Measurements from ENCODE around the gene UGT1A8.
"Not testable (repeated sequence)": the region's sequence is repeated elsewhere in the genome, so short reads cannot be mapped to it uniquely, and the experiment has no call there.

UGT1A8 gene

DNA sequence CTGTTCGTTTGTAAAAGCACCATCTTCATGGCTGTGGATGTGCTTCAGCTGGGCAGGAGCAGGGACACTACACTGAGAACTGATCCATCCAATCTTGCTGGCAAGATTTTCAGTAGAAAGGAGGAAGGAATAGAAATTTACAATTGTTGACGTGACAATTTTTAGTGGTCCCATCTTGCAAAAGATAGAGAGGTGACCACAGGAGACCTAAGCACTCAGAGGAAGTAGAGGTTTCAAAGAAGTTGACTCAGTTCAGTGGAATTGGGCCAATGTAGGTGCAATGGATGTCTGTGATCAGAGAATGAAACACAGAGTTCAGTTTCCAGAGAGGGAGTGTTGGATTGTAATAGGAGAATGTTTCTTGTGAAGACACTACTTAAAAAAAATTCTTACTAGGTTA, 96.7 kb downstream of the UGT1A8 start:
- DNase-seq (ENCODE audit: low read depth in 2 of 2), result no peak

DNA sequence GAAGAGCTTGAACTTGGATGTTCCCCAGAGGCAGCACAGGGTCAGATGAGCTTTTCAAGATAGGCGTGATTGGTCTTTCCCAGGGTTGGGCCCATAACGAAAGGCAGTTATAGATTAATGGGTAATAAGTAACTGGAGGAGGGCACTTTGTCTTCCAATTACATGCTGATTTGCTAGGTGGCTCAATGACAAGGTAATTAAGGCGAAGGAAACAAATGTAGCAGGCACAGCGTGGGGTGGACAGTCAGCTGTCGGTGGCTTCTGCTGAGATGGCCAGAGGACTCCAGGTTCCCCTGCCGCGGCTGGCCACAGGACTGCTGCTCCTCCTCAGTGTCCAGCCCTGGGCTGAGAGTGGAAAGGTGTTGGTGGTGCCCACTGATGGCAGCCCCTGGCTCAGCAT, 101.1 kb downstream of the UGT1A8 start, which contains the start of gene UGT1A4:
Gene UGT1A4 (plus strand): TSS at position 185 of the 400 bp plus-strand sequence. CDS start 85 bp downstream, at position 270.
- DNase-seq (ENCODE audit: low read depth in 2 of 2), result no peak

DNA sequence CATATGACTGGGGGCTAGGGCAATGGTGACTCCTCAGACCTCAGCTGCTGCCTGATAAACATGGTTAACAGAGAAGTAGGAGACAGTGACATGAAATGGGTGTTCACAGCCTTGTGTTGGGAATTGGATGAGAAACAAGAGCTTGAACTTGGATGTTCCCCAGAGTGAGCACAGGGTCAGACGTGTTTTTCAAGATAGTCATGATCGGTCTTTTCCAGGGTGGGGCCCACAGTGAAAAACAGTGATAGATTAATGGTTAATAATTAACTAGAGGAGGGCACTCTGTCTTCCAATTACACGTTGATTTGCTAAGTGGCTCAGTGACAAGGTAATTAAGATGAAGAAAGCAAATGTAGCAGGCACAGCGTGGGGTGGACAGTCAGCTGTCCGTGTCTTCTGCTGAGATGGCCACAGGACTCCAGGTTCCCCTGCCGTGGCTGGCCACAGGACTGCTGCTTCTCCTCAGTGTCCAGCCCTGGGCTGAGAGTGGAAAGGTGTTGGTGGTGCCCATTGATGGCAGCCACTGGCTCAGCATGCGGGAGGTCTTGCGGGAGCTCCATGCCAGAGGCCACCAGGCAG, 111.4 kb downstream of the UGT1A8 start, which contains the start of gene UGT1A3:
Gene UGT1A3 (plus strand): TSS at position 320 of the 579 bp plus-strand sequence. CDS start 85 bp downstream, at position 405.
- DNase-seq (ENCODE audit: low read depth in 2 of 2), result no peak

DNA sequence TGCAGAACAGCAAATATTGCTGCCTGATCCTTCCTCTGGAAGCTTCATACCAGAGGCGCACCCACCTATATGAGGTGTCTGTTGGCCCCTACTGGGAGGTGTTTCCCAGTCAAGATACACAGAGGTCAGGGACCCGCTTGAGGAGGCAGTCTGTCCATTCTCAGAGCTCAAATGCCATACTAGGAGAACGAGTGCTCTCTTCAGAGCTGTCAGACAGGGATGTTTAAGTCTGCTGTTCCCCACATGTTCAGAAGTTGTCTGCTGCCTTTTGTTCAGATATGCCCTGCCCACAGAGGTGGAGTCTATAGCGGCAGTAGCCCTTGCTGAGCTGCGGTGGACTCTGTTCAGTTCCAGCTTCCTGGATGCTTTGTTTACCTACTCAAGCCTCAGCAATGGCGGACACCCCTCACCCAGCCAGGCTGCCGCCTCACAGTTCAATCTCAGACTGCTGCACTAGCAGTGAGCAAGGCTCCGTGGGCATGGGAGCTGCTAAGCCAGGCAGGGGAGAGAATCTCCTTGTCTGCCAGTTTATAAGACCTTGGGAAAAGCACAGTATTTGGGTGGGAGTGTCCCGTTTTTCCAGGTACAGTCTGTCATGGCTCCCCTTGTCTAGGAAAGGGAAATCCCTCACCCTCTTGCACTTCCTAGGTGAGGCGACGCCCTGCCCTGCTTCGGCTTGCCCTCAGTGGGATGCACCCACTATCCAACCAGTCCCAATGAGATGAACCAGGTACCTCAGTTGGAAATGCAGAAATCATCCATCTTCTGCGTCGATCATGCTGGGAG, 119.6 kb downstream of the UGT1A8 start:
- DNase-seq (ENCODE audit: low read depth in 2 of 2), result not testable (repeated sequence)

DNA sequence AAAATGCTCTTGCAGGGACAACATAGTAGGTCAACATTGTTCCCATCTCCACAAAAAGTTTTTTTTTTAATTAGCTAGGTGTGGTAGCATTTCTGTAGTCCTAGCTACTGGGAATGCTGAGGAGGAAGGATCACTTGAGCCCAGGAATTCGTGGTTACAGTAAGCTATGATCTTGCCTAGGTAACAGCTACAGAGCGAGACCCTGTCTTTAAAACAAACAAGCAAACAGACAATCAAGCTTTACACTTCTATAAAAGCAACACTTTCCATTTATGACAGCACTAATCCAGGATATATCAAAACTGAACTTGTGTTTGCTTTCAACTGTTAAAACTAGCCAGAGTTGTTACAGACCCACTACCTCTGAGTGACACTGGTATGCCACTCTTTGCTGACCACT, 123.4 kb downstream of the UGT1A8 start:
- no peak for DNase-seq (ENCODE audit: low read depth in 2 of 2)

DNA sequence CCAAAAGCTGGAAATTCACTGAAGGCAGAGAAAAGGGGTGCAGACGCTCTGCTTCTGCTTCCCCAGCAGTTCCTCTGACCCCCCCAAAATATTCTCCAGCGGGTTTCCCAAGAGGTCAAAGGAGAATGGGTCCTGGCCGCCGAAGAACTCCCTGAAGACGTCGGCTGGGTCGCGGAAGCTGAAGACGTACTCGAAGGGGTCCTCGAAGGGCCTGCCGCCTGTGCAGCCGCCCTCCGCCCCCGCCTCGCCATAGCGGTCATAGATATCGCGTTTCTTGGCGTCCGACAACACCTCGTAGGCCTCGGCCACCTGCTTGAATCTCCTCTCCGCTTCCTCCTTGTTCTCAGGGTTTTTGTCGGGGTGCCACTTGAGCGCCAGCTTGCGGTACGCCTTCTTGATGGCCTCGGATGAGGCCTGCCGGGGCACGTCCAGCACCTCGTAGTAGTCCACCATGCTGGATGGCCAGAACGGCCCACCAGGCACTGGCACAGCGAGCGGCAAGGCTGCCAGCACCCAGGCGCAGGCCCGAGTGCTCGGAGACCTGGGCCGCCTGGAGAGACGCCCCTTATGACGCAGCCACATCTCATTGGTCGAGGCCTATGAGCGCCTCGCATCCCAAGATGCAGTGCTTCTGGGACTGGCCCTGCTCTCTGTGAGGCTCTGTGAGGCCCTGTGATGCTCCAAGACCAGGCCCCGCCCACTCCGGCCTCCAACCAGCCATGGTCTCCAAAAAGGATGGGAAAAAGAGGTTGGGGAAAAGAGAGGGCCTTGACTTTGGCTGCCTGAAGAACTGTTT, 126.2 kb downstream of the UGT1A8 start:
- DNase-seq (ENCODE audit: low read depth in 2 of 2), result no peak

DNA sequence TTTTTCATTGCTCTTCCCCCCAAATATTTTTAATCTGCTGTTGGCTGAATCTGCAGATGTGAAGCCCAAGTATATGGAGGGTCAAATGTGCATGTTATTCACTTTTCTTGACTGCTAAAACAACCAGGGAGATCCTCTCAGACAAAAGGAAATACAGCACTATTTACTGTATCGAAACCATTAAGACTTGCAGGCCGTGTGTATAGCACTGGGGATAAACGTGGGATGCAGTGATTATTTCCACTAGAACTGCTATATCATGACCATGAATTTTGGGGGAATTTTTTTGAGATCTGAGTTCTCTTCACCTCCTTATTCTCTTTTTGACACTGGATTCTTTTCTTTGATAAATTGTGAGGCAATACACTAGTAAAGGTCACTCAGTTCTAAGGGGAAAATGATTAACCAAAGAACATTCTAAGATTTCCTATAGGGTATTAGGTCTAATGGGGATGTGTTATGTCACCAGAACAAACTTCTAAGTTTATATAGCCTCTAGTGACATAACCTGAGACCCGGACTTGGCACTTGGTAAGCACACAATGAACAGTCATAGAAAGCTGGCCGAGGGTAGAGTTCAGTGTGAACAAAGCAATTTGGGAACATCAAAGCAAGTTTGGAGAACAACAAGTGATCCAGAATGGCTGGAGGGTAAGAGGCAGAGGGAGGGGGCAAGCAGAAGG, 127.8 kb downstream of the UGT1A8 start:
- no peak for DNase-seq (ENCODE audit: low read depth in 2 of 2)

DNA sequence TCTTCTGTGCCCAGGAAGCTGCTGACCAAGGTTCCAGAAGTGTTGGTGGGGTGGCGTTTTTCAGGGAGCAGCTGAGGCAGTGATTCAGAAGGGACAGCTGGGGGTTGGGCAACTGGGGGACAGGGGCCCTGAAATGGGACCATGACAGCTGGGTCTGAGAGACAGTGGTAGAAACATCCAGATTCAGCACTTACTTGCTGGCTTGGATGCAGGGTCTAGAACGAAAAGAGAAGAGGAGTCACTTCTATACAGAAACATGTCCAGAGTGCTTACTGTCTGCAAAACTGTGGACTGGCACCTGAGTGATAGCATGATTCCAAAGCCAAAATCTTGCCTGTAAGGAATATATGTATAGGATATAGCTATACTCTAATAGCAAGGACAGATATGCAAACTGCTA, 128.4 kb downstream of the UGT1A8 start:
- DNase-seq (ENCODE audit: low read depth in 2 of 2), result not testable (repeated sequence)

DNA sequence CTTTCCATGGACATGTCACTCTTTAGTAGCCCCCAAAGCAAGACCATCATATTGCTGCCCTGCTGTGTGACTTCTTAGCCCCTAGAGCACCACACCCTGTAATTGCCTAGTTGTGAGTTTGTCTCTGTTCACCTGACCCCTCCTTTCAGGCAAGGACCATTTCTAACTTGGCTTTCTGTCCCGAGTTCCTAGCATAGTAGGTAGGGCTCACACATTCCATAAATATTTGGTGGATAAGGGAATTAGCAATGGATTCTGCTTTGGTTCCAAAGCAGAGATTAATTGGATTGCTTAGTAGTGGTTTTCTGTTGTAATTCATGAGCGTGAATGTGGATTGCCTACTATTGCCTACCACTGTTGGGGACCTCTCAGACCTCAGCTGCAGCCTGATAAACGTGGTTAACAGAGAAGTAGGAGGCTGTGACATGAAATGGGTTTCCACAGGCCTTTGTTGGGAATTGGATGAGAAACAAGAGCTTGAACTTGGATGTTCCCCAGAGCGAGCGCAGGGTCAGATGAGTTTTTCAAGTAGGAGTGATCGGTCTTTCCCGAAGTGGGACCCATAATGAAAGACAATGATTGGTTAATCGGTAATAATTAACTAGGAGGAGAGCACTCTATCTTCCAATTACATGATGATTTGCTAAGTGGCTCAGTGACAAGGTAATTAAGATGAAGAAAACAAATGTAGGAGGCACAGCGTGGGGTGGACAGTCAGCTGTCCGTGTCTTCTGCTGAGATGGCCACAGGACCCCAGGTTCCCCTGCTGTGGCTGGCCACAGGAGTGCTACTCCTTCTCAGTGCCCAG, 129.2 kb downstream of the UGT1A8 start:
- DNase-seq (ENCODE audit: low read depth in 2 of 2), result no peak

DNA sequence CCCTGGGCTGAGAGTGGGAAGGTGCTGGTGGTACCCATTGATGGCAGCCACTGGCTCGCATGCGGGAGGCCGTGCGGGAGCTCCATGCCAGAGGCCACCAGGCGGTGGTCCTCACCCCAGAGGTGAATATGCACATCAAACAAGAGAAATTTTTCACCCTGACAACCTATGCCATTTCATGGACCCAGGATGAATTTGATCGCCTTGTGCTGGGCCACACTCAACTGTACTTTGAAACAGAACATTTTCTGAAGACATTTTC, 129.8 kb downstream of the UGT1A8 start:
- DNase-seq (ENCODE audit: low read depth in 2 of 2), result no peak

DNA sequence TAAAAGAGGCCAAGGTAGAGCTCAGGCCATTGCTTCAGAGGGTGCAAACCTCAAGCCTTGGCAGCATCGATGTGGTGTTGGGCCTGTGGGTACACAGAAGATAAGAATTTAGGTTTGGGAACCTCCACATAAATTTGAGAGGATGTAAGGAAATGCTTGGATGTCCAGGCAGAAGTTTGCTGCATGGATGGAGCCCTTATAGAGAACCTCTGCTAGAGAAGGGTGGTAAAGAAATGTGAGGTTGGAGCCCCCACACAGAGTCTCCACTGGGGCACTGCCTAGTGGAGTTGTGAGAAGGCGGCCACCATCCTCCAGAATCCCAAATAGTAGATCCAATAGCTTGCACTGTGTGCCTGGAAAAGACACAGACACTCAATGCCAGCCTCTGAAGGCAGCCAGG, 133.3 kb downstream of the UGT1A8 start:
- DNase-seq (ENCODE audit: low read depth in 2 of 2), result not testable (repeated sequence)

DNA sequence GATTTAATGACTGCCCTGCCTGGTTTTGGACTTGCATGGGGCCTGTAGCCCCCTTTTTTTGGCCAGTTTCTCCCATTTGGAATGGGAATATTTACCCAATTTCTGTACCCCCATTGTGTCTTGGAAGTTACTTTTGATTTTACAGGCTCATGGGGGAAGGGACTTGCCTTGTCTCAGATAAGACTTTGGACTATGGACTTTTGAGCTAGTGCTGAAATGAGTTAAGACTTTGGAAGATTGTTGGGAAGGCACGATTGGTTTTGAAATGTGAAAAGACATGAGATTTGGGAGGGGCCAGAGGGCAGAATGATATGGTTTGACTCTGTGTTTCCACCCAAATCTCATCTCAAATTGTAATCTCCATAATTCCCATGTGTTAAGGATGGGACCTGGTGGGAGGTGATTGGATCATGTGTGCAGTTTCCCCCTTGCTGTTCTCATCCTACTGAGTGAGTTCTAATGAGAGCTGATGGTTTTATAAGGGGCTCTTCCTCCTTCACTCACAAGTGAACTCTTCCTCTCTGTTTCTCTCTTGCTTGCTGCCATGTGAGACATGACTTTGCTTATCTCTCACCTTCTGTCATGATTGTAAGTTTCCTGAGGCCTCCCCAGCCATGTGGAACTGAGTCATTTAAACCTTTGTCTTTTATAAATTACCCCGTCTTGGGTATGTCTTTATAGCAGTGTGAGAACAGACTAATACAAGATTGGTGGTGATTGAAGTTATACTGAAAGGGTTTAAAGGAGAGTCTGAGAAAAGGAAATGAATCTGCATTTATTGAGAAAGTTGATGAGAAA, 134.0 kb downstream of the UGT1A8 start:
- DNase-seq (ENCODE audit: low read depth in 2 of 2), result not testable (repeated sequence)

DNA sequence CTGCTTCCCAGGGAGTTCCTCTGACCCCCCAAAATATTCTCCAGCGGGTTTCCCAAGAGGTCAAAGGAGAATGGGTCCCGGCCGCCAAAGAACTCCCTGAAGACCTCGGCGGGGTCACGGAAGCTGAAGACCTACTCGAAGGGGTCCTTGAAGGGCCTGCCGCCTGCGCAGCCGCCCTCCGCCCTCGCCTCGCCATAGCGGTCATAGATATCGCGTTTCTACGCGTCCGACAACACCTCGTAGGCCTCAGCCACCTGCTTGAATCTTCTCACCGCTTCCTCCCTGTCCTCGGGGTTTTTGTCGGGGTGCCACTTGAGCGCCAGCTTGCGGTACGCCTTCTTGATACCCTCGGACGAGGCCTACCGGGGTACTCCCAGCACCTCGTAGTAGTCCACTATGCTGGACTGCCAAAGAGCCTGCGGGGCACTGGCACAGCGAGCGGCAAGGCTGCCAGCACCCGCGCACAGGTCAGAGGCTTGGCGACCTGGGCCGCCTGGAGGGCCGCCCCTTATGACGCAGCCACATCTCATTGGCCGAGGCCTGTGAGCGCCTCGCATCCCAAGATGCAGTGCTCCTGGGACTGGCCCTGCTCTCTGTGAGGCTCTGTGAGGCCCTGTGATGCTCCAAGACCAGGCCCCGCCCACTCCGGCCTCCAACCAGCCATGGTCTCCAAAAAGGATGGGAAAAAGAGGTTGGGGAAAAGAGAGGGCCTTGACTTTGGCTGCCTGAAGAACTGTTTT, 137.6 kb downstream of the UGT1A8 start:
- DNase-seq (ENCODE audit: low read depth in 2 of 2), result no peak

DNA sequence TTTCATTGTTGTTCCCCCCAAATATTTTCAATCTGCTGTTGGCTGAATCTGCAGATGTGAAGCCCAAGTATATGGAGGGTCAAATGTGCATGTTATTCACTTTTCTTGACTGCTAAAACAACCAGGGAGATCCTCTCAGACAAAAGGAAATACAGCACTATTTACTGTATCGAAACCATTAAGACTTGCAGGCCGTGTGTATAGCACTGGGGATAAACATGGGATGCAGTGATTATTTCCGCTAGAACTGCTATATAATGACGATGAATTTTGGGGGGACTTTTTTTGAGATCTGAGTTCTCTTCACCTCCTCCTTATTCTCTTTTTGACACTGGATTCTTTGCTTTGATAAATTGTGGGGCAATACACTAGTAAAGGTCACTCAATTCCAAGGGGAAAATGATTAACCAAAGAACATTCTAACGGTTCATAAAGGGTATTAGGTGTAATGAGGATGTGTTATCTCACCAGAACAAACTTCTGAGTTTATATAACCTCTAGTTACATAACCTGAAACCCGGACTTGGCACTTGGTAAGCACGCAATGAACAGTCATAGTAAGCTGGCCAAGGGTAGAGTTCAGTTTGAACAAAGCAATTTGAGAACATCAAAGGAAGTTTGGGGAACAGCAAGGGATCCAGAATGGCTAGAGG, 139.1 kb downstream of the UGT1A8 start:
- no peak for DNase-seq (ENCODE audit: low read depth in 2 of 2)

DNA sequence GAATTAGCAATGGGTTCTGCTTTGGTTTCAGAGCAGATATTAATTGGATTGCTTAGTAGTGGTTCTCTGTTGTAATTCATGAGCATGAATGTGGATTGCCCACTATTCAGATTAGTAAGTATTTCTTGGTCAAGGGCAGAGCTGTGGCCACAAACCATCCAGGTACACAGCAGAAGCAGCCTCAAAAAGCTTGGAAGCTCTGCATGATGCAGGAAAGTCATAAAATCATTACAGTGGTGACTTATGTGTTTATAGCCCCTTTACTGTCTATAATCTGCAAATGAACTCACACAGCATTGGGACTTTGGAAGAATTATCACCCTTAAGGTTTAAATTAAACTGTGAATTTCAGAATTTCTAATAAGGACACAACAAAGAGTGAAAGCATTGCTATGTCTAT, 140.7 kb downstream of the UGT1A8 start:
- no peak for DNase-seq (ENCODE audit: low read depth in 2 of 2)

DNA sequence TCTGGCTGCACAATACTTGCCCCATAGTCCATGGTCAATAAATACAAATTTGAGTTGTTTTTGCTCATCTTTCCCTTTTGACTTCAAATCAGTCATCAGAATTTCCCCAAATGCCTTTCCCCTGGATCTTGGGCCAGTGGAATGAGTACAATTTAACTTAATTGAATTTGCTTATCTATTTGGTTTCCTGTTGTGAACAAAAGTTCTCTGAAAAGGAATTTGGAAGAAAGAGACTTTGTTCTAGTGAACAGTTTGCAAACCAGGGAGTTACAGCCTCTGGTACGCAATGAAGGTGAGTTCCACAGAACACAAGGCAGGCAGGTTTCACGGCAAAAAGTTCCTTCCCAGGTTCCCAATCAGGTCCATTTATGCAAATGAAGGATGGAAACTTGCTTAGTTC, 141.4 kb downstream of the UGT1A8 start:
- DNase-seq (ENCODE audit: low read depth in 2 of 2), result no peak

DNA sequence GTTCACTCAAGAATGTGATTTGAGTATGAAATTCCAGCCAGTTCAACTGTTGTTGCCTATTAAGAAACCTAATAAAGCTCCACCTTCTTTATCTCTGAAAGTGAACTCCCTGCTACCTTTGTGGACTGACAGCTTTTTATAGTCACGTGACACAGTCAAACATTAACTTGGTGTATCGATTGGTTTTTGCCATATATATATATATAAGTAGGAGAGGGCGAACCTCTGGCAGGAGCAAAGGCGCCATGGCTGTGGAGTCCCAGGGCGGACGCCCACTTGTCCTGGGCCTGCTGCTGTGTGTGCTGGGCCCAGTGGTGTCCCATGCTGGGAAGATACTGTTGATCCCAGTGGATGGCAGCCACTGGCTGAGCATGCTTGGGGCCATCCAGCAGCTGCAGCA, 142.6 kb downstream of the UGT1A8 start, which contains the start of gene UGT1A1:
Gene UGT1A1 (plus strand): TSS at position 228 of the 400 bp plus-strand sequence. CDS start 18 bp downstream, at position 246.
- no peak for DNase-seq (ENCODE audit: low read depth in 2 of 2)

DNA sequence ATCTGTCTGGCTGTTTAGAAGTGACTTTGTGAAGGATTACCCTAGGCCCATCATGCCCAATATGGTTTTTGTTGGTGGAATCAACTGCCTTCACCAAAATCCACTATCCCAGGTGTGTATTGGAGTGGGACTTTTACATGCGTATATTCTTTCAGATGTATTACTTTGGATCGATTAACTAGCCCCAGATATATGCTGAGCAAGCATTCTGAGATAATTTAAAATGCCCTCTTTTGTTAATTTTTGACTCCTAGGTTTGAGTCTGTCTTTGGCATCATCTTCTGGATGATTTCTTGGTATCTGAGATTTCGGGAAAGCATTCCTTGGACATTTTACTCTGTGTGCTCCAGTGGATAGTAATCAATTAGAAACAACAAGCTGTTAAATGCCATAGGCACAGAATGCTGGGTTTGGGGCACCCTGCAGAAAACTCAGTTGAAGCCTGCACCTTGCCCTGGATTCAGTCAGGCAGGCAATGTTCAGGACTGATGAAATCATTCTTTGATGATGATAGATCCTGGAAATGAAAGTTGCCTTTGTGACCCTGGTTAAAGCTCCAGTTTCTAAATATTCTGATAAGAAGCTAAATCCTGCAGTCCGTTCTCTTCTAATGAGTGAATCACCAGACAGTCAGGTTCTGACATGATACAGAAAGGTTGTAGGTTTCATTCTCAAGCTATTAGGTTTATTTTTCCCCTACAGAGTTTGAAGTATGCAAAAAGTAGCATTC, 143.8 kb downstream of the UGT1A8 start:
- DNase-seq (ENCODE audit: low read depth in 2 of 2), result no peak

Measured in stimulated activated CD8-positive, alpha-beta memory T cell treated with anti-CD3 and anti-CD28 coated beads, Interleukin-7, amount 100 ng/mL, for 1 hour (primary cell).